Urinary bladder (tissue), 4 donors: Measurements from ENCODE around the gene CHCHD6. TPM values are rescaled to one million over a fixed set of nuclear protein-coding genes. Genes with fewer than 3 reads are reported as not detected.
A peak's percentile ranks its signal among the peaks of the same experiment; 100 is the strongest.

Source experiments
- DNase-seq: peaks from one replicate; pipeline ENCODE4 v3.0.0-alpha.2; 2015; ENCODE audit errors: extremely low spot score
- H3K27ac ChIP-seq: one replicate; pipeline ENCODE4 v1.5.1; 2013; ENCODE audit warnings: low read depth, mild to moderate bottlenecking, moderate library complexity
- H3K36me3 ChIP-seq: one replicate; pipeline ENCODE4 v1.6.1; 2013; ENCODE audit warnings: mild to moderate bottlenecking, moderate library complexity; ENCODE audit not compliant: insufficient read depth
- H3K4me1 ChIP-seq: one replicate; pipeline ENCODE4 v1.6.1; 2013; ENCODE audit warnings: mild to moderate bottlenecking, moderate library complexity; ENCODE audit not compliant: insufficient read depth
- H3K4me3 ChIP-seq: one replicate; pipeline ENCODE4 v1.5.1; 2013; ENCODE audit warnings: low read depth, low read length
- WGBS: extraction: QIAGEN DNeasy Blood & Tissue Kit; methylation state at CpG from one replicate; pipeline ENCODE4 v1.1.7; 2013; 5-methylcytosine and 5-hydroxymethylcytosine counted together
- polyA plus RNA-seq: library from polyadenylated mRNA; stranded (reverse); fragments of 200-250 nt; gene quantifications from one replicate; pipeline ENCODE4 v1.2.3, GENCODE V29; 2013
- total RNA-seq: library from RNA; depleted of rRNA; stranded (reverse); fragments of >200 nt; gene quantifications from one replicate; pipeline ENCODE4 v1.2.3, GENCODE V29; 2014
- donor health status: healthy with polysubstance abuse.
- donor health status: healthy.

Gene CHCHD6
- total and polyA plus RNA-seq, 2 donors: 5.4 to 20.9 TPM

- no peaks in the 10 kb centered on the region for H3K36me3 ChIP-seq
- no peak overlapping the region for H3K4me3 ChIP-seq
- no peaks in the 10 kb centered on the region for H3K4me1 ChIP-seq
- 93% methylated on average over 8 of the region's 8 CpGs for WGBS
- H3K27ac ChIP-seq: no peak overlapping the region
- DNase-seq: no peak
Observed at GRCh38 chr3:126749931-126750755, 46.1 kb downstream of the CHCHD6 start.

- Histone ChIP-seq H3K4me3 (no peak overlapping the region), H3K27ac (no peak overlapping the region), H3K4me1 (no peaks in the 10 kb centered on the region), H3K36me3 (no peaks in the 10 kb centered on the region)
- WGBS: 60% methylated on average over 4 of the region's 4 CpGs
- no peak for DNase-seq
Observed at GRCh38 chr3:126750756-126751121, 46.7 kb downstream of the CHCHD6 start.

GRCh38 chr3:126751611-126752302 lies 47.7 kb downstream of the CHCHD6 start:
- no peaks in the 10 kb centered on the region for H3K36me3 ChIP-seq
- H3K4me3 ChIP-seq: no peak overlapping the region
- H3K4me1 ChIP-seq: no peaks in the 10 kb centered on the region
- DNase-seq: no peak
- WGBS: 65% methylated on average over 7 of the region's 7 CpGs
- no peak overlapping the region for H3K27ac ChIP-seq

GRCh38 chr3:126752303-126753190 lies 48.5 kb downstream of the CHCHD6 start:
- H3K4me1 ChIP-seq: no peaks in the 10 kb centered on the region
- H3K36me3 ChIP-seq: no peaks in the 10 kb centered on the region
- 52% methylated on average over 15 of the region's 15 CpGs for WGBS
- no peak overlapping the region for H3K4me3 ChIP-seq
- DNase-seq: peak; percentile 68
- no peak overlapping the region for H3K27ac ChIP-seq

- H3K4me3 ChIP-seq: no peak overlapping the region
- no peaks in the 10 kb centered on the region for H3K36me3 ChIP-seq
- H3K4me1 ChIP-seq: peaks cover 3% of the 10 kb centered on the region
- H3K27ac ChIP-seq: no peak overlapping the region
- 62% methylated on average over 14 of the region's 14 CpGs for WGBS
- peak; percentile 62 for DNase-seq
Observed at GRCh38 chr3:126753191-126754160, 49.4 kb downstream of the CHCHD6 start.

- no peak overlapping the region for H3K27ac ChIP-seq
- H3K4me3 ChIP-seq: no peak overlapping the region
- no peak for DNase-seq
- peaks cover 3% of the 10 kb centered on the region for H3K4me1 ChIP-seq
- H3K36me3 ChIP-seq: no peaks in the 10 kb centered on the region
- 92% methylated on average over 5 of the region's 5 CpGs for WGBS
Observed at GRCh38 chr3:126755866-126756265, 51.8 kb downstream of the CHCHD6 start.

GRCh38 chr3:126758026-126758425 lies 54.0 kb downstream of the CHCHD6 start:
- no peak overlapping the region for H3K27ac ChIP-seq
- no peaks in the 10 kb centered on the region for H3K36me3 ChIP-seq
- no peak for DNase-seq
- peaks cover 3% of the 10 kb centered on the region for H3K4me1 ChIP-seq
- WGBS: 89% methylated on average over 3 of the region's 3 CpGs
- no peak overlapping the region for H3K4me3 ChIP-seq

GRCh38 chr3:126758882-126759281 lies 54.8 kb downstream of the CHCHD6 start:
- Histone ChIP-seq H3K4me3 (no peak overlapping the region), H3K27ac (no peak overlapping the region), H3K4me1 (peaks cover 3% of the 10 kb centered on the region), H3K36me3 (no peaks in the 10 kb centered on the region)
- no peak for DNase-seq
- WGBS: 92% methylated on average over 4 of the region's 4 CpGs

GRCh38 chr3:126760541-126760940 lies 56.5 kb downstream of the CHCHD6 start:
- WGBS: 93% methylated on average over 1 of the region's 1 CpG

GRCh38 chr3:126763035-126763434 lies 59.0 kb downstream of the CHCHD6 start:
- no peak for DNase-seq
- H3K36me3 ChIP-seq: no peaks in the 10 kb centered on the region
- H3K4me3 ChIP-seq: no peak overlapping the region
- no peak overlapping the region for H3K27ac ChIP-seq
- no peaks in the 10 kb centered on the region for H3K4me1 ChIP-seq

More at GRCh38 chr3:126760541-126760940, 56.5 kb downstream of the CHCHD6 start:
- no peak overlapping the region for H3K27ac ChIP-seq
- peaks cover 3% of the 10 kb centered on the region for H3K4me1 ChIP-seq
- H3K36me3 ChIP-seq: no peaks in the 10 kb centered on the region
- H3K4me3 ChIP-seq: no peak overlapping the region
- DNase-seq: no peak

GRCh38 chr3:126765187-126766069 lies 61.4 kb downstream of the CHCHD6 start:
- Histone ChIP-seq H3K4me3 (no peak overlapping the region), H3K36me3 (no peaks in the 10 kb centered on the region), H3K4me1 (no peaks in the 10 kb centered on the region), H3K27ac (no peak overlapping the region)
- WGBS: 91% methylated on average over 17 of the region's 17 CpGs
- DNase-seq: no peak

GRCh38 chr3:126766653-126767052 lies 62.6 kb downstream of the CHCHD6 start:
- Histone ChIP-seq H3K27ac (no peak overlapping the region), H3K4me1 (no peaks in the 10 kb centered on the region), H3K36me3 (no peaks in the 10 kb centered on the region), H3K4me3 (no peak overlapping the region)
- WGBS: 97% methylated on average over 7 of the region's 7 CpGs
- no peak for DNase-seq
